ENCODE measurements around the gene IMMP2L.

Gene IMMP2L

GRCh38 chr7:111384065-111384891 is 178.0 kb downstream of the IMMP2L start:
- DNase-seq = no peak

- peak in 1 of 2 experiments; percentile 9 for DNase-seq
Measured at GRCh38 chr7:111383133-111383532, 179.2 kb downstream of the IMMP2L start.

GRCh38 chr7:111381590-111381989 is 180.7 kb downstream of the IMMP2L start:
- DNase-seq = no peak

GRCh38 chr7:111380945-111381344 is 181.3 kb downstream of the IMMP2L start:
- no peak for DNase-seq

- DNase-seq = no peak
Measured at GRCh38 chr7:111374027-111374426, 188.3 kb downstream of the IMMP2L start.

- DNase-seq = no peak
Measured at GRCh38 chr7:111371437-111371836, 190.9 kb downstream of the IMMP2L start.

GRCh38 chr7:111370002-111370401 is 192.3 kb downstream of the IMMP2L start:
- DNase-seq = no peak

GRCh38 chr7:111368381-111369065 is 193.8 kb downstream of the IMMP2L start:
- DNase-seq = no peak

GRCh38 chr7:111364413-111364812 is 197.9 kb downstream of the IMMP2L start:
- no peak for DNase-seq

GRCh38 chr7:111363099-111363498 is 199.2 kb downstream of the IMMP2L start:
- DNase-seq = no peak

- no peak for DNase-seq
Measured at GRCh38 chr7:111362506-111363054, 199.7 kb downstream of the IMMP2L start.

- DNase-seq = no peak
Measured at GRCh38 chr7:111358915-111359314, 203.4 kb downstream of the IMMP2L start.

GRCh38 chr7:111357691-111358090 is 204.6 kb downstream of the IMMP2L start:
- no peak for DNase-seq

- DNase-seq = no peak
Measured at GRCh38 chr7:111356941-111357340, 205.4 kb downstream of the IMMP2L start.

GRCh38 chr7:111352319-111352718 is 210.0 kb downstream of the IMMP2L start:
- DNase-seq = no peak

GRCh38 chr7:111346219-111346618 is 216.1 kb downstream of the IMMP2L start:
- DNase-seq = no peak

GRCh38 chr7:111343017-111343416 is 219.3 kb downstream of the IMMP2L start:
- DNase-seq = no peak

GRCh38 chr7:111339006-111339405 is 223.3 kb downstream of the IMMP2L start:
- DNase-seq = no peak

- no peak for DNase-seq
Measured at GRCh38 chr7:111333010-111333409, 229.3 kb downstream of the IMMP2L start.

GRCh38 chr7:111330235-111330523 is 232.1 kb downstream of the IMMP2L start:
- DNase-seq = no peak

- DNase-seq = no peak
Measured at GRCh38 chr7:111329367-111330234, 232.7 kb downstream of the IMMP2L start.

GRCh38 chr7:111328487-111328886 is 233.8 kb downstream of the IMMP2L start:
- no peak for DNase-seq

GRCh38 chr7:111324776-111325175 is 237.5 kb downstream of the IMMP2L start:
- DNase-seq = no peak
